Heart left ventricle (tissue), 13 donors: ENCODE measurements around the gene DBX1.

Source experiments
- POLR2A ChIP-seq, 2 donors: fragments of 450-650 bp; IDR thresholded peaks; one replicate each; pipeline ENCODE4 v1.6.1; 2017; ENCODE audit warnings: antibody characterized with exemption in 2 of 2, mild to moderate bottlenecking in 2 of 2, moderate library complexity in 2 of 2
- TF ChIP-seq, protein P1 (sequence below), 12 donors: fragments of 200-600 bp; sonication (generic) in 4 of 12; IDR thresholded peaks; one replicate each; pipeline versions ENCODE4 v1.5.0 to v1.8.0; 2018 to 2022; ENCODE audit warnings: antibody characterized with exemption in 12 of 12, mild to moderate bottlenecking in 5 of 12
- donor health status: ischemic (EF 13 %, LVEDD 7.1; RV severe dilation, severe dysfunction).
- donor health status: DM: no; HTN: yes; CAD: no.
- donor health status: DM: no; HTN: no; CAD: no.
- donor health status: ischemic (EF 25% LVEDD 6.9; RV normal size, moderate dysfunction).
- donor health status: ischemic (EF 25% LVEDD 5.7; RV mildly dilated, moderate dysfunction).
- donor health status: ischemic (EF 35%, LVEDD 5.7; RV mildly dilated, moderate dysfunction).
- donor health status: nonischemic (EF 11% LVEDD 7.7; RV severe dilation, severe dysfunction).
- donor health status: DM: yes; HTN: yes; CAD: no.
- donor health status: PGD.
- donor health status: ischemic (EF 29% LVEDD 5.4; RV normal size, mild dysfunction).
- donor health status: nonischemic (EF 23%, LVEDD 6.1; RV moderate dilation, normal function).

DNA sequence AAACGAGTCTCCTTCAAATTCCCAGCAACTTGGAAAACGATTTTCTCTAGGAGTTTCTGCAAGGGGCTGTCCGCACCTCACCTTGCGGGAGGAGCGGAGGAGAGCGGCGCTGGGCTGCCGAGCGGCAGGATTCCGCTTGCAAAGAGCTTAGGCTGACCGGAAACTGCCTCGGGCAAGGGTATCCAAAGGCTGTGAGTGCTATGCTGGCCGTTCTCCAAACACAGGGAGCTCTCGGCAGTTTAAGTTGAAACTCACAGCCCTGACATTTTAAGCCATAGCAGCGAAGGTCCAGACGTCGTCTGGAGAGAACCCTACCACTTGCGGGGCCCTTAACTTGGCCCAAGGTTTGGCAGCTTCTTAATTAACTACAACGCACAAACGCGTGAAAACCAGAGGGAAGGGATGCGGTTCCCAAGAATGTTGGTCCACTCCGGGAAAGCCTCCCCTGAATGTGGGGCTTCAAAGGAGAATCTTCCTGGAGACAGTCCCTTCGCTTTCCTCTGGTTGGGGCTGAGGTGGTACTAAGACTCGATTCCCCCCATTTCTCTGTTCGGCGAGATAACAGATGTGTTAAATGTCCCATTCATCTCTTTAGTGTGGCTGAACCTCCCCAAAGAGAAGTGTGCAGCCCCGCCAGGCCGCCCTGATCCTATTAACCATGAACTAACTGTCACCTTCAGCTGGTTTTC lies 1.1 kb upstream of the DBX1 start:
- TF ChIP-seq, protein P1, sequence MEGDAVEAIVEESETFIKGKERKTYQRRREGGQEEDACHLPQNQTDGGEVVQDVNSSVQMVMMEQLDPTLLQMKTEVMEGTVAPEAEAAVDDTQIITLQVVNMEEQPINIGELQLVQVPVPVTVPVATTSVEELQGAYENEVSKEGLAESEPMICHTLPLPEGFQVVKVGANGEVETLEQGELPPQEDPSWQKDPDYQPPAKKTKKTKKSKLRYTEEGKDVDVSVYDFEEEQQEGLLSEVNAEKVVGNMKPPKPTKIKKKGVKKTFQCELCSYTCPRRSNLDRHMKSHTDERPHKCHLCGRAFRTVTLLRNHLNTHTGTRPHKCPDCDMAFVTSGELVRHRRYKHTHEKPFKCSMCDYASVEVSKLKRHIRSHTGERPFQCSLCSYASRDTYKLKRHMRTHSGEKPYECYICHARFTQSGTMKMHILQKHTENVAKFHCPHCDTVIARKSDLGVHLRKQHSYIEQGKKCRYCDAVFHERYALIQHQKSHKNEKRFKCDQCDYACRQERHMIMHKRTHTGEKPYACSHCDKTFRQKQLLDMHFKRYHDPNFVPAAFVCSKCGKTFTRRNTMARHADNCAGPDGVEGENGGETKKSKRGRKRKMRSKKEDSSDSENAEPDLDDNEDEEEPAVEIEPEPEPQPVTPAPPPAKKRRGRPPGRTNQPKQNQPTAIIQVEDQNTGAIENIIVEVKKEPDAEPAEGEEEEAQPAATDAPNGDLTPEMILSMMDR (IDR thresholded peaks at IDR 0.05), result no peak
- no peak for TF ChIP-seq POLR2A (IDR thresholded peaks at IDR 0.05)
